Stomach (tissue), 4 donors: Measurements from ENCODE around the gene DCAF5.

Experiments
- CTCF ChIP-seq, 7 experiments: fragments of 450-650 bp in 4 of 7; fragments of 200-600 bp in 3 of 7; sonication (generic) in 3 of 7; IDR thresholded peaks; one replicate each; pipeline ENCODE4 v1.5.1; 2016 to 2019; ENCODE audit warnings: antibody characterized with exemption in 7 of 7, control low read depth in 2 of 7, mild to moderate bottlenecking in 1 of 7
- POLR2A ChIP-seq, 4 donors: fragments of 450-650 bp; IDR thresholded peaks; one replicate each; pipeline ENCODE4 v1.6.1; 2016; ENCODE audit warnings: antibody characterized with exemption in 4 of 4, control low read depth in 2 of 4, mild to moderate bottlenecking in 1 of 4, moderate library complexity in 1 of 4
- POLR2AphosphoS5 ChIP-seq, 3 donors: sonication (generic); formaldehyde crosslinking; IDR thresholded peaks; one replicate each; pipeline ENCODE4 v1.6.1; 2016; ENCODE audit warnings: antibody characterized with exemption in 3 of 3

DNA sequence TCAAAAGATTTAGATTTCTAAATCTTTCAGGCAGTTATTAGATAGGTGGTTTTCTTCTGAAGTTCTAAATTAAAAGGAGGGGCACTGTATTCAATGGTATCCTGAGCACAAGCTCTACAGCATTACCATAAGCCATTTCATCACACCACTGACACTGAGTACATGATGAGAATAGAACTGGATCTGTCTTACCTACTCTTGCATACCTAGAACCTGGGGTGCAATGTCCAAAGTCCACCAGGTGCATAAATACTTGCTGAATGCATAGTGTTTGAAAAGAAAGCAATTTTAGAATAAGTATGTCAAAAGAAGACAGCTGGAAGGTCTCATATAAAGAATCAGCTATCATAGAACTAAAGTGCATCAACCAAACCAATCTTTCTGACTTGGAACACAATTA is 88.3 kb downstream of the DCAF5 start:
- no peak for TF ChIP-seq CTCF (IDR thresholded peaks at IDR 0.05)
- TF ChIP-seq POLR2A (IDR thresholded peaks at IDR 0.05): no peak
- no peak for TF ChIP-seq POLR2AphosphoS5 (IDR thresholded peaks at IDR 0.05)
